Mesenchymal stem cell (in vitro differentiated cells and primary cell): ENCODE results near the gene DTD1.

ENCODE experiments used
- DNase-seq: peaks from one replicate; pipeline ENCODE4 v3.0.0-alpha.2; 2013
- H2AFZ ChIP-seq: one replicate; pipeline ENCODE4 v1.6.1; 2013; ENCODE audit warnings: low read depth, mild to moderate bottlenecking, control low read depth, inconsistent platforms, low read length, moderate library complexity
- H2AK5ac ChIP-seq: 2 replicates; pipeline ENCODE4 v1.6.1; 2013; ENCODE audit warnings: low read length, moderate library complexity, mild to moderate bottlenecking, inconsistent platforms; ENCODE audit not compliant: severe bottlenecking
- H2BK120ac ChIP-seq: one replicate; pipeline ENCODE4 v1.6.1; 2013; ENCODE audit warnings: low read depth, mild to moderate bottlenecking, inconsistent platforms, low read length, moderate library complexity
- H2BK12ac ChIP-seq, 2 experiments: one replicate each; pipeline ENCODE4 v1.6.1; 2013; ENCODE audit warnings: inconsistent platforms in 2 of 2, low read length in 2 of 2, mild to moderate bottlenecking in 2 of 2, moderate library complexity in 2 of 2, control low read depth in 1 of 2
- H2BK15ac ChIP-seq: one replicate; pipeline ENCODE4 v1.6.1; 2013; ENCODE audit warnings: mild to moderate bottlenecking, low read depth, inconsistent platforms; ENCODE audit not compliant: poor library complexity, severe bottlenecking
- H2BK5ac ChIP-seq: 2 replicates; pipeline ENCODE4 v1.6.1; 2013; ENCODE audit warnings: low read depth, mild to moderate bottlenecking, low read length, control low read depth, inconsistent platforms; ENCODE audit not compliant: poor library complexity, severe bottlenecking
- H3K14ac ChIP-seq, 2 experiments: one replicate each; pipeline ENCODE4 v1.6.1; 2013; ENCODE audit warnings: inconsistent platforms in 2 of 2, low read length in 2 of 2, control low read depth in 1 of 2, mild to moderate bottlenecking in 1 of 2, moderate library complexity in 1 of 2
- H3K18ac ChIP-seq, 2 experiments: one replicate each; pipeline ENCODE4 v1.6.1; 2013; ENCODE audit warnings: inconsistent platforms in 2 of 2, low read length in 2 of 2, control low read depth in 1 of 2, low read depth in 1 of 2, mild to moderate bottlenecking in 1 of 2
- H3K23ac ChIP-seq, 2 experiments: one replicate each; pipeline ENCODE4 v1.6.1; 2013; ENCODE audit warnings: inconsistent platforms in 2 of 2, low read length in 2 of 2, mild to moderate bottlenecking in 2 of 2, moderate library complexity in 2 of 2, control low read depth in 1 of 2
- H3K27ac ChIP-seq: 2 replicates; pipeline ENCODE4 v1.5.1; 2013; ENCODE audit warnings: mild to moderate bottlenecking, moderate library complexity, low read length, control low read depth, inconsistent platforms; ENCODE audit not compliant: poor library complexity, severe bottlenecking
- H3K27me3 ChIP-seq, 2 experiments: 2 replicates each; pipeline versions ENCODE4 v1.6.1 to v1.7.0; 2013; ENCODE audit warnings: low read length in 2 of 2, mild to moderate bottlenecking in 2 of 2, moderate library complexity in 2 of 2, control low read depth in 1 of 2, inconsistent platforms in 1 of 2; ENCODE audit not compliant: control insufficient read depth in 1 of 2, insufficient read depth in 1 of 2
- H3K36me3 ChIP-seq, 2 experiments: 2 replicates each; pipeline versions ENCODE4 v1.6.1 to v1.7.0; 2013; ENCODE audit warnings: low read length in 2 of 2, control low read depth in 1 of 2, inconsistent platforms in 1 of 2, low read depth in 1 of 2, mild to moderate bottlenecking in 1 of 2; ENCODE audit not compliant: insufficient read depth in 2 of 2, control insufficient read depth in 1 of 2
- H3K4ac ChIP-seq, 2 experiments: one replicate each; pipeline ENCODE4 v1.6.1; 2013; ENCODE audit warnings: inconsistent platforms in 2 of 2, low read length in 2 of 2, mild to moderate bottlenecking in 2 of 2, moderate library complexity in 2 of 2, control low read depth in 1 of 2, low read depth in 1 of 2
- H3K4me1 ChIP-seq: 2 replicates; pipeline ENCODE4 v1.6.1; 2013; ENCODE audit warnings: low read depth, low read length, control low read depth; ENCODE audit not compliant: control insufficient read depth, insufficient read depth
- H3K4me2 ChIP-seq: 2 replicates; pipeline ENCODE4 v1.6.1; 2013; ENCODE audit warnings: low read length, mild to moderate bottlenecking, inconsistent platforms; ENCODE audit not compliant: poor library complexity, severe bottlenecking
- H3K4me3 ChIP-seq, 2 experiments: 2 replicates each; pipeline versions ENCODE4 v1.5.1 to v1.7.0; 2013; ENCODE audit warnings: low read length in 2 of 2, mild to moderate bottlenecking in 2 of 2, control low read depth in 1 of 2, low read depth in 1 of 2; ENCODE audit not compliant: insufficient read depth in 1 of 2
- H3K79me1 ChIP-seq: replicated peaks from 2 replicates; pipeline ENCODE4 v1.6.1; 2013; ENCODE audit warnings: mild to moderate bottlenecking, control low read depth, low read length, inconsistent platforms; ENCODE audit not compliant: poor library complexity, severe bottlenecking
- H3K9ac ChIP-seq: 2 replicates; pipeline ENCODE4 v1.7.0; 2013; ENCODE audit warnings: mild to moderate bottlenecking, low read length, moderate library complexity
- H3K9me3 ChIP-seq: 2 replicates; pipeline ENCODE4 v1.7.0; 2013; ENCODE audit warnings: mild to moderate bottlenecking, low read length; ENCODE audit not compliant: control insufficient read depth
- H4K8ac ChIP-seq: one replicate; pipeline ENCODE4 v1.6.1; 2013; ENCODE audit warnings: inconsistent platforms, mild to moderate bottlenecking, low read length, moderate library complexity
- H4K91ac ChIP-seq: one replicate; pipeline ENCODE4 v1.6.1; 2013; ENCODE audit warnings: mild to moderate bottlenecking, low read length, inconsistent platforms
- WGBS: methylation state at CpG from one replicate; pipeline ENCODE4 v1.1.7; 2013; ENCODE audit warnings: mixed read lengths; 5-methylcytosine and 5-hydroxymethylcytosine counted together

The DTD1 gene

GRCh38 chr20:18567739-18568091, 20.1 kb upstream of the DTD1 start:
- H3K79me1 ChIP-seq, result peaks cover 8% of the 10 kb centered on the region
- H2BK5ac ChIP-seq, result no peak overlapping the region
- 13% methylated on average over 6 of the region's 6 CpGs for WGBS
- H3K4me3 ChIP-seq, result peak overlapping the region; percentile 70 to 94
- H4K91ac ChIP-seq, result no peak overlapping the region
- H3K23ac ChIP-seq, result no peak overlapping the region
- H2BK15ac ChIP-seq, result no peak overlapping the region
- no peak overlapping the region for H2AFZ ChIP-seq
- H3K4me1 ChIP-seq, result peaks cover 4% of the 10 kb centered on the region
- peak overlapping the region; percentile 99 for H3K9ac ChIP-seq
- no peak for DNase-seq
- H3K14ac ChIP-seq, result no peak overlapping the region
- no peak overlapping the region for H3K4ac ChIP-seq
- no peak overlapping the region for H4K8ac ChIP-seq
- peak overlapping the region; percentile 53 for H3K4me2 ChIP-seq
- no peak overlapping the region for H3K18ac ChIP-seq
- H2AK5ac ChIP-seq, result no peak overlapping the region
- peak overlapping the region; percentile 85 for H3K27ac ChIP-seq
- H3K9me3 ChIP-seq, result no peaks in the 10 kb centered on the region
- H2BK120ac ChIP-seq, result no peak overlapping the region
- peaks cover 16 to 28% of the 10 kb centered on the region in 2 experiments for H3K36me3 ChIP-seq
- no peaks in the 10 kb centered on the region for H3K27me3 ChIP-seq
- H2BK12ac ChIP-seq, result no peak overlapping the region

GRCh38 chr20:18571009-18571408, 16.8 kb upstream of the DTD1 start:
- Histone ChIP-seq H4K91ac (no peak overlapping the region), H3K27me3 (no peaks in the 10 kb centered on the region), H2BK5ac (no peak overlapping the region), H2AK5ac (no peak overlapping the region), H3K23ac (no peak overlapping the region), H3K4me1 (peaks cover 4% of the 10 kb centered on the region), H3K14ac (no peak overlapping the region), H3K4me3 (no peak overlapping the region), H2BK12ac (no peak overlapping the region), H3K27ac (no peak overlapping the region), H3K9ac (no peak overlapping the region), H3K36me3 (peaks cover 14 to 25% of the 10 kb centered on the region in 2 experiments), H2AFZ (no peak overlapping the region), H2BK15ac (no peak overlapping the region), H3K18ac (no peak overlapping the region), H3K4ac (no peak overlapping the region), H2BK120ac (no peak overlapping the region), H3K9me3 (no peaks in the 10 kb centered on the region), H3K4me2 (no peak overlapping the region), H3K79me1 (peaks cover 10% of the 10 kb centered on the region), H4K8ac (no peak overlapping the region)
- no peak for DNase-seq
- 96% methylated on average over 2 of the region's 2 CpGs for WGBS

- Histone ChIP-seq H4K91ac (no peak overlapping the region), H3K23ac (no peak overlapping the region), H3K9me3 (no peaks in the 10 kb centered on the region), H3K27ac (no peak overlapping the region), H3K79me1 (peaks cover 10% of the 10 kb centered on the region), H3K14ac (no peak overlapping the region), H3K9ac (no peak overlapping the region), H3K27me3 (no peaks in the 10 kb centered on the region), H3K4me1 (peaks cover 4% of the 10 kb centered on the region), H2AFZ (no peak overlapping the region), H4K8ac (no peak overlapping the region), H3K4me3 (no peak overlapping the region), H2BK120ac (no peak overlapping the region), H2BK12ac (no peak overlapping the region), H3K36me3 (peaks cover 14 to 25% of the 10 kb centered on the region in 2 experiments), H3K4me2 (no peak overlapping the region), H3K4ac (no peak overlapping the region), H2BK15ac (no peak overlapping the region), H2BK5ac (no peak overlapping the region), H2AK5ac (no peak overlapping the region), H3K18ac (no peak overlapping the region)
- 95% methylated on average over 2 of the region's 2 CpGs for WGBS
- no peak for DNase-seq
Observed at GRCh38 chr20:18571578-18571977, 16.3 kb upstream of the DTD1 start.

- Histone ChIP-seq H3K27me3 (no peaks in the 10 kb centered on the region), H2AFZ (no peak overlapping the region), H4K91ac (no peak overlapping the region), H3K9ac (no peak overlapping the region), H3K4me1 (no peaks in the 10 kb centered on the region), H3K27ac (no peak overlapping the region), H2BK15ac (no peak overlapping the region), H4K8ac (no peak overlapping the region), H3K4ac (no peak overlapping the region), H3K4me3 (no peak overlapping the region), H3K14ac (no peak overlapping the region), H3K23ac (no peak overlapping the region), H3K36me3 (no peaks in the 10 kb centered on the region), H2BK5ac (no peak overlapping the region), H2AK5ac (no peak overlapping the region), H3K4me2 (no peak overlapping the region), H2BK120ac (no peak overlapping the region), H3K18ac (no peak overlapping the region), H3K79me1 (peaks cover 2% of the 10 kb centered on the region), H2BK12ac (no peak overlapping the region), H3K9me3 (no peaks in the 10 kb centered on the region)
- no peak for DNase-seq
- 87% methylated on average over 6 of the region's 6 CpGs for WGBS
Observed at GRCh38 chr20:18577942-18578341, 9.9 kb upstream of the DTD1 start.
